VCaP (cell line): Measurements from ENCODE around the gene CETP.

ENCODE experiments used
- H3K27ac ChIP-seq: fragments of 450-650 bp; 2 replicates; pipeline ENCODE4 v1.5.1; 2017
- TF ChIP-seq, protein P1 (sequence below): fragments of 450-650 bp; conservative IDR thresholded peaks from 2 replicates; pipeline ENCODE4 v1.5.1; 2017; ENCODE audit warnings: mild to moderate bottlenecking, moderate library complexity

Gene CETP

DNA sequence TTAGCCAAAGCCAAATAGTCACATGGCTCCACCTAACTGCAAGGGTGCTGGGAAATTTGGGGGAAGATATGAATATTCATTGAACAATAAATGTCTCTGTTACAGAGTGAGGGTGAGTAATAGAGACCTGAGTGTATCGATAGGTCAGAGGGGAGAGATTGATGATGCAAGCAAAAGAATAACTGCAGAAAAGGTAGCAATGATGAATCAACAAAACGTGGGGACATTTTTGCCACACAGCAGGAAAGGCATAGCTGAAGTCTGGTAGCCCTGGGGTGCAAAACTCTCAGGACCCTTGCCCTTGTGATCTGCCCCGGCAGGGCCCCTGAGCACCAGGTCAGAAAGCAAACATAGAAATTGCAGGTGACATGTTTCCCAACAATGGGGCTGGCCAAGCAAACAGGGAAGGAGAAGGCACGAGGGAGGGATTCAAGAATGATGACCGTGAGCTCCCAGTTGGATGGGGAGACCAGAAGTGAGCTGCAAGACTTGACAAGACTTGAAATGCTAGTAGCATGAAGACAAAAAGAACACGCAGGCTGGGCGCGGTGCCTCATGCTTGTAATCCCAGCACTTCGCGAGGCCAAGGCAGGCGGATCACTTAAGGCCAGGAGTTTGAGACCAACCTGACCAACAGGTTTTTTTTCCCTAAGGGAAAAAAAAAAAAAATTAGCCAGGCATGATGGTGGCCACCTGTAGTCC is 42.5 kb upstream of the CETP start:
- TF ChIP-seq, protein P1, sequence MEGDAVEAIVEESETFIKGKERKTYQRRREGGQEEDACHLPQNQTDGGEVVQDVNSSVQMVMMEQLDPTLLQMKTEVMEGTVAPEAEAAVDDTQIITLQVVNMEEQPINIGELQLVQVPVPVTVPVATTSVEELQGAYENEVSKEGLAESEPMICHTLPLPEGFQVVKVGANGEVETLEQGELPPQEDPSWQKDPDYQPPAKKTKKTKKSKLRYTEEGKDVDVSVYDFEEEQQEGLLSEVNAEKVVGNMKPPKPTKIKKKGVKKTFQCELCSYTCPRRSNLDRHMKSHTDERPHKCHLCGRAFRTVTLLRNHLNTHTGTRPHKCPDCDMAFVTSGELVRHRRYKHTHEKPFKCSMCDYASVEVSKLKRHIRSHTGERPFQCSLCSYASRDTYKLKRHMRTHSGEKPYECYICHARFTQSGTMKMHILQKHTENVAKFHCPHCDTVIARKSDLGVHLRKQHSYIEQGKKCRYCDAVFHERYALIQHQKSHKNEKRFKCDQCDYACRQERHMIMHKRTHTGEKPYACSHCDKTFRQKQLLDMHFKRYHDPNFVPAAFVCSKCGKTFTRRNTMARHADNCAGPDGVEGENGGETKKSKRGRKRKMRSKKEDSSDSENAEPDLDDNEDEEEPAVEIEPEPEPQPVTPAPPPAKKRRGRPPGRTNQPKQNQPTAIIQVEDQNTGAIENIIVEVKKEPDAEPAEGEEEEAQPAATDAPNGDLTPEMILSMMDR = no peak
- H3K27ac ChIP-seq = no peak overlapping the region

DNA sequence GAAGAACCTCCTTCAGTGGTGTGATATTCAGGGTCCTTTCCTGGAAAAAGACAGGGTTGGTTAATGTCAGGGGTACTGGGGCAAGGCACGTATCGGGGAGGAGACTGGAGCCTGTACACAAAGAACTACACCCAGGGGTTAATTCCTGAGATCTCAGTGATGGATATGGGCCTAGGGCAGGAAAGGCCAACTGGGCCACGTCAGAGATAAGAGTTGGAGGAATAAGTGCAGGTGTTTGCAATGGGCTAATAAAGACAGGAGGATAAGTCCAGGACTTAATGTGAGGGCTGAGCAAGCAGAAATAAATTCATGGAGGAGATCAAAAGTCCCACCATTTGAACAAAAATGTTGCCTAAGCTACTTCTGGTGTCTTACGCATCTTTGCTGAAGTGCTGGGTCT is 40.2 kb upstream of the CETP start:
- no peak overlapping the region for H3K27ac ChIP-seq
- TF ChIP-seq, protein P1 = no peak

DNA sequence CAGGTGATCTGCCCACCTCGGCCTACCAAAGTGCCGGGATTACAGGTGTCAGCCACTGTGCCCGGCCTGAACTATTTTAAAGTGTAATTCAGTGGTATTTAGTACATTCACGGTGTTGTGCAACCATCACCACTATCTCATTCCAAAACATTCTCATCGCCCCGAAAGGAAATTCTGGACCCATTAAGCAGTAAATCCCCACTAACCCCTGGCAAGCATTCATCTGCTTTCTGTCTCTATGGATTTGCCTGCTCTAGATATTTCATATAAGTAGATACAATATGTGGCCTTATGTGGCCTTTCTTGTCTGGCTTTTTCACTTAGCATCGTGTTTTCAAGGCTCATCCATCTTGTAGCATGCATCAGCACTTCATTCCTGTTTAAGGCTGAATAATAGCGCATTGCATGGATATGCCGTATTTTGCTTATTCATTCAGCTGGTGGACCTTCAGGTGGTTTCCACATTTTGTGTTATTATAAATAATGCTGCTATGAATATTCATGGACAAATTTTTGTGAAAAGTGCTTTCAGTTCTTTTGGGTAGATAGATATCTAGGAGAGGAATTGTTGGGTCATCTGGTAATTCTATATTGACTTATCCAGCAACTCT is 38.2 kb upstream of the CETP start:
- TF ChIP-seq, protein P1 = no peak
- H3K27ac ChIP-seq = no peak overlapping the region

DNA sequence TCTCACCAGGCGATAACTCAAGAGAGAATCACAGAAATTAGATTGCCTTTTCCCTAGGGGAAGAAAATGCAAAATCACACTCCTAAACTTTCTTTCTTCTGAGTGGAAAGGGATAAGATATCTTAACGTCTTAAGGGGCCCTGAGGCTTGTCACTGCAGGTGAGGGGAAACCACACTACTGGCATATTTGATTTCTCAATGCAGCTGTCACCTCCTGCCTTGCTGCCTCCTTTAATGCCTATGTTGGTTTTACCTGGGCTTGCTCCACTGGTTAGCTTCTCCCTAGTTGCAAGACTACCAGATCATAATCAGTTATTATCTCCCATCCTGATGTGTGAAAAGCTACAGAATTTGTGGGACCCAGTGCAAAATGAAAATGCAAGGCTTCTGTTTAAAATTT is 34.3 kb upstream of the CETP start:
- TF ChIP-seq, protein P1 = no peak
- no peak overlapping the region for H3K27ac ChIP-seq

DNA sequence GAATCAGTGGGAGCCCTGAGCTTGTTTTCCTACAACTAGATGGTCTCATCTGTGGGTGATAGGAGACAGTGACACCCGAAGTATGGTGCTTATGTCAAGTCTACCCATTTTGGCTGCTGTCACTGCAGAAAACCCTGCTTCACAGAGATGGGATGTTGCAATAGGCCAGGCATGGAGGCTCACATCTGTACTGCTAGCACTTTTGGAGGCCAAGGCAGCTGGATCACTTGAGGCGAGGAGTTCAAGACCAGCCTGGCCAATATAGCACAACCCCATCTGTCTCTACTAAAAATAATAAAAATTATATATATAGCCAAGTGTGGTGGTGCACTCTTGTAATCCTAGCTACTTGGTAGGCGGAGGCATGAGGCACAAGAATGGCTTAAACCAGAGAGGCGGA is 32.1 kb upstream of the CETP start:
- TF ChIP-seq, protein P1 = no peak
- H3K27ac ChIP-seq = no peak overlapping the region

DNA sequence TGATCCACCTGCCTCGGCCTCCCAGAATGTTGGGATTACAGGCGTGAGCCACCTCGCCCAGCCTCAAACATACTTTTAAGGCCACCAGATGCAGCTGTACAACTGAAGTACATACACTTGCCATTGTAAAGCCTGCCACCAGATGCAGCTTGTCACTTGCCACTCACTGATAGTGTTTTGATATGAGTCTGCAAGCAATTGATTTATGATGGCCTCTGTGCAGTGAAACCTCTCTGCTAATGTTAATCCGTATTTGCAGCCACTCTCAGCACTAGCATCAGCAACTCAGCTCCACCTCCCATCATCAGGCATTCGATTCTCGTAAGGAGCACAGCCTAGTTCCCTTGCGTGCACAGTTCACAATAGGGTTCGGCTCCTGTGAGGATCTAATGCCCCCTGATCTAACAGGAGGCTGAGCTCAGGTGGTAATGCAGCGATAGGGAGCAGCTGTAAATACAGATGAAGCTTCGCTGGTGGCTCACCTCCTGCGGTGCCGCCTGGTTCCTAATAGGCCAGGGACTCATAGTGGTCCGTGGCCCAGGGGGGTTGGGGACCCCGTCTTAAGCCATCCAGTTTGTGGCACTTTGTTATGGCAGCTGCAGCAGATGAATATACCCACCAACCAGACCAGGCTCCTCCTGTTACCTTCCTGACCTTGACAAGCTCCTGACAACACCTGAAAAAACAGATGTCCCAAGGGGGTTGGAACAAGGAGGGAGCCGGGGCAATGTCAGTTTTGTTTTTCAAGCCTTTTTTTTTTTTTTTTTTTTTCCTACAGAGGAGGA is 31.1 kb upstream of the CETP start:
- TF ChIP-seq, protein P1 = no peak
- H3K27ac ChIP-seq = peak overlapping the region; percentile 92; the same call in 1 of the 2 replicates

DNA sequence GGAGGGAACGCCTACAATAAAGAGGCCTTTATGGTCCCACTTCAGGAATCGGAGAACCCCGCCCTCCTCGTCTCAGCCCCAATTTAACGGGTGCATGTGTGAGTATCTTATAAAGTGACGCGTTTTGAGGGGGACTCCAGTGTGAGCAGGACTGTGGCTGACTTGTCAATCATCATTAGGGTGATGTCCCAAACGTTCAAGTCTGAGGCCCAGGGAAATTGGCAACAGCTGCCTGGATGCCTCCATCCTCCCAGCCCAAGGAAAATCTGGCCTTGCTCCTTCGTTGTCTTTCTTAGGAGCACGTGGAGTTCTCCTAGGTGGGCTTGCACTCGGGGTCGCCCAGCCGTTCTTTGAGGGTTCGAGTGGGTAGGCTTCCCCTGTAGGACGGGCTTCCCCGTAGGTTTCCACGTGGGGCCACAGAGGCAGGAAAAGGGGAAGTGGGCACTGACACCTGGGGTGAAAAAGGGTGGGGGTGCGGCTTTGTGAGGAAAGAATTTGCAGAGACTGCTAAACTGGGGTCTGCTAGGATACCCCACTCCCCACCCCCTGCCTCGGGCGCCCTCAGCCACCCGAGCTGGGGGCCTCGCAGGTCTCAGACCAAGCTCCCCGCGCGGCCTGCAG is 30.4 kb upstream of the CETP start:
- peak overlapping the region; percentile 92 for H3K27ac ChIP-seq
- TF ChIP-seq, protein P1 = no peak
